GM19438 (cell line): ENCODE measurements around the gene ALKBH5.

Experiments
- ATAC-seq: cut with Tn5 transposase; IDR thresholded peaks from one replicate; pipeline ENCODE4 v1.9.1; 2021; ENCODE audit warnings: low read depth; ENCODE audit not compliant: unreplicated experiment

Gene ALKBH5

DNA sequence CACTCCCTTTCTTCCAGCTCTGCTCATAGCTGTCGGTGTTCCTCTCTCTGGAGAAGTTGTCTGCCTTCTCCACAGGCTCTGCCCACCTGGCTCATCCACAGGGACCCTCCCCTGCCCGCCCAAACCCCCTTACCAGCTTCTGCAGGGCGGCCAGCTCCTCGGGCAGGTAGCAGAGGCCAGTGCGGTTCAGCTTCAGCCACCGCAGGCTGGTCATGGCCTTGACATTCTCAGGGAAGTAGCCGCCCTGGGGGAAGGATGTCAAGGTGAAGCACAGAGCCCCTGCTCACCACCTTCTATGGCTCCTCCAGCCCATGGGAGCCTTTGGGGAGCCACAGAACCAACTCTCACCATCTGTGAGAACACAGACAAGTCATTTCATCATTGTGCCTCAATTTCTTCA is 73.1 kb downstream of the ALKBH5 start:
- ATAC-seq: no peak

DNA sequence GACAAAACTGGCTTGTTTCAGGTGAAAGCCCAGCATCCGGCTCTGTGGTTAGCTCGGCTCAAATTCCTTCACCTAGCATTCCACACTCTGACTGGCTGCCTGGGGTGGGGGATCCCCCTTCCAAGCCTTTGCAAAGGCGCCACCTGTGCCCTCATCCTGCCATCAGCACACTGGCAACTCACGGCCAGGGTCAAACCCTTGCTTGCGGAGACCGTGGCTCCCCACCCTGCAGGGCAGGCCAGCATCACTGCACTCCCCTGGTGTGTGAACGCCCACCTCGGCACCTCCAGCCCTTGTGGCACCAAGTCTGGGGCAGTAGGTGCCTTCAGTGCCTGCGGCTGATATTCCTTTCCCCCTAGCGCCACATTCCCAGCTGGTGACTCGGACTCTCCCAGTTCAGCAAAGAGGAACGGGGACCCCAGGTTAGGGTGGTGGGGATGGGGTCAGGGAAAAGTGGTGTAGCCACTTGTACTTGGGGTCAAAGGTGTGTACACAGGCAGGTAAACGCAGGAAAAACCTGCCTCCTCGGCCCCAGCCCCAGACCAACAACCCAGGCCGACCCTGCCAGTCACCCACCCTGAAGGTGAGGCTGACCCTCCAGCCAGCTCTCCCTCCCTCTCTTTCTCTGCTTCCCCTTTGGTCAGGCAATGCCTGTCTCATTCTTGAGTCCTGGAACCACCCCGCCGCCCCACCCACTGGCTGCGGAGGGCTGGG is 73.8 kb downstream of the ALKBH5 start:
- ATAC-seq: no peak

DNA sequence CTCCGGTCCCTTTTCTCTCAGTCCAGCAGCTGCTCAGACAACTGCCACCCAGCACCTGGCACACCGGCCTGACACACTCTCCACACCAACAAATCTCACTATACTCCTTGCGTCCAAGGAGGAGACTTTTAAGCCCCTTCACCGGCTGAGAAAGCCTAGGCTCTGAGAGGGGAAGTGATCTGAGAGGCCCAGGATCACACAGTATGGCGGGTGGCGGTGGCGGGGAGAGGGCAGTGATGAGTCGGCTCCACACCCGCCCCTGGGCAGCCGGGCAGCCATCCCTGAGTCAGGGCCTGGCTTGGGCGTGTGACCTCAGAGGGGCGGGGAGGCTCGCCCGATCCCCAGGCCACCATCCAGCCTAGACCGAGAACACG is 74.3 kb downstream of the ALKBH5 start:
- ATAC-seq: no peak

DNA sequence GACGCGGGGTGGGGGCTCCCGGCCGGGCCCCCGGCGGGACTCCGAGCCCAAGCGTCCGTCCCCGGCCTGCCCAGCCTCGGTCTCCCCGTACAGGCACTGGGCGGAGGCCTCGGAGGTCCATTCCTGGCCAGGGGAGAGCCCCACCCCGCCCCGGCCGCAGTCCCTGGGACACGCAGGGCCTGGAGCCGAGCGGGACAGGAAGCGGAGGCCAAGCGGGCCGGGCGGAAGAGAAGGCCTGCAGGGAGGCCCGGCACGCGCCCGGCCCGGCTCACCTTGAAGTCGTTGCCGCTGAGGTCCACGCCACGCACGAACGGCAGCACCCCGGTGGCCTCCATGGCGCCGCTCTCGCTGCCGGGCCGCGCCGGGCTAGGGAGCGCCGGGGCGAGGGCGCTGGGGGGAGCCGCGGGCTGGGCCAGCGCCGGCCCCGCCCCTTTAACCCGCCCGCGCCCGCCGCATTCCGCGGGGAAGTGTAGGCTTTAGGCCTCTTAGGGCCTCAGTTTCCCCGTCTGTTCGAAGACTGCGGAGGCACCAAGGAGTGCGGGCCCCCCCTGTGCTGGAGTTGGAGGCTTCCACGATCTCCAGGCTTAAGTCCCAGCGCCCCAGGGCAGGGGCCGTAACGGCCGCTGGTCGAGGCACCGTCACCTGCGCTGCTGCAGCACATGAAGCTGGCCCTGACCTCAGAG is 74.9 kb downstream of the ALKBH5 start, which contains the start of gene FLII:
FLII (minus strand) TSS at position 383 of the 683 bp plus-strand sequence; CDS start at position 335, 48 bp downstream.
- no peak for ATAC-seq
